ENCODE results near the gene BRIP1.
"Not testable (repeated sequence)": the region's sequence is repeated elsewhere in the genome, so short reads cannot be mapped to it uniquely, and the experiment has no call there.

The BRIP1 gene

GRCh38 chr17:61862105-61862574 lies 1.2 kb downstream of the BRIP1 start:
- no peak for DNase-seq

DNA sequence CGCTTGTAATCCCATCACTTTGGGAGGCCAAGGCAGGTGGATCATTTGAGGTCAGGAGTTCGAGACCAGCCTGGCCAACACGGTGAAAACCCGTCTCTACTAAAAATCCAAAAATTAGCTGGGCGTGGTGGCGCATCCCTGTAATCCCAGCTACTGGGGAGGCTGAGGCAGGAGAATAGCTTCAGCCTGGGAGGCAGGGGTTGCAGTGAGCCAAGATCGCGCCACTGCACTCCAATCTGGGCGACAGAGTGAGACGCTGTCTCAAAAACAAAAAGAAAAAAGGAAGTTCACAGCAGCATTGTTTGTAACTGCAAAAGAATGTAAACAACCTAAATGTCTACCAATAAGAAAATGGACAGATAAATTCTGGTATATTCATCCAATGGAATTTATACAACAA lies 2.9 kb downstream of the BRIP1 start:
- not testable (repeated sequence) for DNase-seq

- no peak for DNase-seq
Observed at GRCh38 chr17:61856035-61856434, 7.3 kb downstream of the BRIP1 start.

DNA sequence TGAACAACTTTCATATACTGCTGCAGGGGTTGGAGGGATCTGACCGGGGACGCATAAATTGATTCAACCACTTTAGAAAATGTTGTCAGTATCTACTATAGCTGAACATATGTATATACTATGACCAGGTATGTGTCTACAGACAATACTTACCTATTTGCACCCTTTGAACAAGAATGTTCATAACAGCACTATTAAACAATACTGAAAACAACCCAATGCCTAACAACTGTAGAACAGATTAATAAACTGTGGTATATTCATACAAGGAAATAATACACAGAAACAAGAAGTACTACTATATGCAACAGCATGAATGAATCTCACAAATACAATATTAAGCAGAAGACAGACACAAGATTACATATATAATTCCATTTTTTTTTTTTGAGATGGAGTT lies 10.5 kb downstream of the BRIP1 start:
- DNase-seq: no peak

- DNase-seq: no peak
Observed at GRCh38 chr17:61849674-61850073, 13.7 kb downstream of the BRIP1 start.

- no peak for DNase-seq
Observed at GRCh38 chr17:61848896-61849295, 14.4 kb downstream of the BRIP1 start.

DNA sequence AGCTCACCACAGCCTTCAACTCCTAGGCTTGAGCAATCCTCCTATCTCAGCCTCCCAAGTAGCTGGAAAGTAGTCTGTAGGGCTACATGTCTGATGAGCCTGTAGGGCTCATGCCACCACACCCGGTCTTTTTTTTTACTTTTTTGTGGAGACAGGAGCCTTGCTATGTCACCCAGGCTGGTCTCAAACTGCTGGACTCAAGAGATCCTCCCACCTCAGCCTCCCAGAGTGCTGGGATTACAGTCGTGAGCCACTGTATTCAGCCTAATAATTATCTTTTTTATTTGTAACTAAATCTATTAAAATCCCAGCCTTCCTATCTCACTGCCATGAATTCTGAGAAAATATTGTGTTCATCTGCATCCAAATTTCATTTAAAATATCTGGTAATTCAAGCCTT lies 15.1 kb downstream of the BRIP1 start:
- no peak for DNase-seq

GRCh38 chr17:61847659-61848058 lies 15.7 kb downstream of the BRIP1 start:
- DNase-seq: no peak

- no peak for DNase-seq
Observed at GRCh38 chr17:61846761-61847375, 16.5 kb downstream of the BRIP1 start.

GRCh38 chr17:61846088-61846487 lies 17.2 kb downstream of the BRIP1 start:
- no peak for DNase-seq

- DNase-seq: no peak
Observed at GRCh38 chr17:61843435-61843834, 19.9 kb downstream of the BRIP1 start.

DNA sequence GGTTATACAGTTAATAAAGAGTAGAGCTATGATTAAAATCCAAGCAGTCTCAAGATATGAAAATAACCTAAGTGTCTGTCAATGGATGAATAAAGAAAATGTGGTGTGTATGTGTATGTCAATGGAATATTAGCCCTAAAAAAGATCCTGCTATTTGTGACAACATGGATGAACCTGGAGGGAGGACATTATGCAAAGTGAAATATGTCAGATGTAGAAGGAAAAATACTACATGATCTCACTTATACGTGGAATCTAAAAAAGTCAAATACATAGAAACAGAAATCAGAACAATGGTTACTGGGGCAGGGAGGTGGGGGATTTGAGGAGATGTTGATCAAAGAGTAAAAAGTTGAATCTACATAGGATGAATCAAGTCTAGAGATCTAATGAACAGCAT lies 20.4 kb downstream of the BRIP1 start:
- DNase-seq: no peak

DNA sequence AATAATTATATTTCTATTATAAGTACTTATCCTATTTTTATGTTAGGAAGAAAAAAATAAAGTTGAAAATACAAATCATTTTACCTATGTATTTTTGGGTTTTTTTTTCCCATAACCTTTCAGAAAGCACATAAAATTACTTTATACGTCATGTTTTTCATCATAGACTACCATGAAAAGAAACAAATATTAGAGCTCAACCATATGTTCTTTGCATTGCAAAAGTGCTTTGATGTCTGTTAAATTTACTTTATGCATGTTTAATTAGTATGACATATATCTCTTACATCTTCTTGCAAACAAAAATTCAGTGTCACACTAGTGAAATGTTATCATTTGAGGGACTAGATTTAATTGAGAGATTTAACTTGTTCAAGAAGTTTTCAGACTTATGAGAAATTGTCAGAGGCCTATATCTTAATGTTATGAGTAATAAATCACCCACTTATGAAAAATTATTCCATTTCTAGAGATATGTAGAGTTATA lies 24.0 kb downstream of the BRIP1 start:
- no peak for DNase-seq

- peak; percentile 15 to 42 for DNase-seq
Observed at GRCh38 chr17:61837175-61838051, 25.9 kb downstream of the BRIP1 start.

- no peak for DNase-seq
Observed at GRCh38 chr17:61836266-61837174, 26.8 kb downstream of the BRIP1 start.

DNA sequence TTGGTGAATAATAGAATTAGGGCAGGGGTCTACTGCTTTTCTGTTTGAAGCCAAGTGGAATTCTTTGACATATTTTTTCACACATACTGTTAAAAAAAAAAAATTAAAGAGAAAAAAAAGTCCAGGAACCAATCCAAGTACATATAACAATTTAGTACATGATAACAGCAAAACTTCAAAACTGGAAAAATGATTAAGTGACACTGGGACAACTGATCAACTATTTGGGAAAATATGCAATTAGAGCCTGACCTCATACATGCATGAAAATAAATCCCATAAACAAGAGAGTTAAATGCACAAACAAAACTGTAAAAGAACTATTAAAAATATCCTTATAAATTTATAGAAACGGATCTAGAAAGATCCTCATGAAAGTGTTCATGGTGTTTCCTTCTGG lies 27.7 kb downstream of the BRIP1 start:
- DNase-seq: no peak

DNA sequence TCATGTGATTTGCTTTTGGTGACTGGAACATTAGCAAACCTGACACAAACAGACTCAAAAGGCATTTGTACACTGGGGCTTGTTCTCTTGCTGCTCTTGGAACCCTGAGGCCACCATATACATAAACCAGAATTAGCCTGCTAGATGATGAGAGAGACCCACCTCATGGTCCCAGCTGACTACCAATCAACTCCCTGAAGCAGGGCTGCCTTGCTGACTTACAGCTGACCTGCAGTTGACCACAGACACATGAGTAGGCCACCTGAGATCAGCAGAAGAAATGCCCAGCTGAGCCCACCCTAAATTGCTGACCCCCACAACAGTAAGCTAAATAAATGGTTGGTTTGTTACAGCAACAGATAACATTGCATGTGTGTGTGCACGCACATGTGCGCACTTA lies 28.7 kb downstream of the BRIP1 start:
- DNase-seq: no peak

GRCh38 chr17:61833536-61834193 lies 29.7 kb downstream of the BRIP1 start:
- no peak for DNase-seq

DNA sequence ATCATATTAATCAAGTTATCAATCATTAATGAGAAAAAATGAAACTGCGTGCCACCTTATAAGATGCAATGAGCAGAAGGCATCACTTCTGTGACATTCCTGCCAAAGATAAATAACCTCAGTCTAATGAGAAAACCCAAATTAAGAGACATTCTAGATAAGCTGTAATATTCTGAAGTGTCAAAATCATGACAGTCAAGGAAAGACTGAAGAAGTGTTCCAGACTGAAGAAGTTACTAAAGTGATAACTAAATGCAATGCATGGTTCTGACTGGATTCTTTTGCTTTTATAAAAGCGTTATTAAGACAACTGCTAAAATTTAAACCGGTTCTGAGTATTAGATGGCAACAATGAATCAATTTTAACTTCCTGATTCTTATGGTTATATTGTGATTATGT lies 30.9 kb downstream of the BRIP1 start:
- no peak for DNase-seq

GRCh38 chr17:61831099-61831498 lies 32.2 kb downstream of the BRIP1 start:
- DNase-seq: no peak

- no peak for DNase-seq
Observed at GRCh38 chr17:61828694-61829093, 34.6 kb downstream of the BRIP1 start.

DNA sequence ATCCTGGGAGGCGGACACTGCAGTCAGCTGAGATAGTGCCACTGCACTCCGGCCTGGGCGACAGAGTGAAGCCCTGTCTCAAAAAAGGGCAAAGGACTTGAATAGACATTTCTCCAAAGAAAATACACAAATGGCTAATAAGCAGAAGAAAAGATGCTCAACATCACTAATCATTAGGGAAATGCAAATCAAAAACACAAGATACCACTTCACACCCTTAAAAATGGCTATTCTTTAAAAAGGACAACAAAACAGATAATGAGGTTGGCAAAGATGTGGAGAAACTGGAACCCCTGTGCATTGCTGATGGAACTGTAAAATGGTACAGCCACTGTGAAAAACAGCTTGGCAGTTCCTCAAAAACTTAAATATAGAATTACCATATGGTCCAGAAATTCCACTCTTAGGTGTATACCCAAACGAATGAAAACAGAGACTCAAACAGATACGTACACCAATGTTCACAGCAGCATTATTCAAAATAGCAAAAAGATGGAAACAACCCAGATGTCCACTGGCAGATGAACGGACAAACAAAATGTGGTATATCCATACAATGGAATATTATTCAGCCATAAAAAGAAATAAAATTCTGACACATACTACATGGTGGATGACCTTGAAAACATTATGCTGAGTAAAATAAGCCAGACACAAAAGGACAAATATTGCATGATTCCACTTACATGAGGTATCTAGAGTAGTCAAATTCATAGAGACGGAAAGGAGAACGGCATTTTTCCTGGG lies 35.5 kb downstream of the BRIP1 start:
- DNase-seq: no peak

Data from stimulated activated CD4-positive, alpha-beta T cell treated with anti-CD3 and anti-CD28 coated beads, Interleukin-4, amount 100 ng/mL, for 4 hours (primary cell).